C4-2B (cell line): Measurements from ENCODE around the gene INTS14.

Source experiments
- CTCF ChIP-seq: fragments of 450-650 bp; conservative IDR thresholded peaks from 2 replicates; pipeline ENCODE4 v1.5.1; 2017; ENCODE audit warnings: mild to moderate bottlenecking
- ZFX ChIP-seq: fragments of 450-650 bp; IDR thresholded peaks from 2 replicates; pipeline ENCODE4 v1.6.1; 2017

- no peak for TF ChIP-seq CTCF
- TF ChIP-seq ZFX = no peak
These were observed 12.5 kb downstream of the INTS14 start for GRCh38 chr15:65598468-65598867.
